ENCODE data around the gene NDC80. TPM values are rescaled to one million over a fixed set of nuclear protein-coding genes. Genes with fewer than 3 reads are reported as not detected.
"Not testable (repeated sequence)": the region's sequence is repeated elsewhere in the genome, so short reads cannot be mapped to it uniquely, and the experiment has no call there.

The NDC80 gene
- 7.9 and 9.4 TPM in 2 replicates for total RNA-seq
- long read RNA-seq, transcript NDC80-201 (17 exons, 2,172 nt), result major isoform, 57 of 107 reads
- long read RNA-seq, partial matches to known transcripts, result 43 of 107 reads
- long read RNA-seq, other reads (novel, unspliced or antisense), result 7 of 107 reads

GRCh38 chr18:2571200-2572170, at the start of gene NDC80, which contains the start of gene METTL4:
NDC80 (plus strand) TSS chr18:2571557; CDS start chr18:2572986, 1,429 bp downstream.
METTL4 (minus strand) TSS chr18:2571505; CDS start chr18:2567216, 4,289 bp downstream.
- H3K4me1 Mint-ChIP-seq (ENCODE audit: unreplicated experiment), result peaks cover 44% of the 10 kb centered on the region
- peak; percentile 95 for DNase-seq (ENCODE audit: extremely low spot score, unreplicated experiment)
- peak within 1 kb of the TSS; percentile 100 for H3K27ac Mint-ChIP-seq (ENCODE audit: unreplicated experiment)
- H3K9me3 Mint-ChIP-seq (ENCODE audit: unreplicated experiment), result no peaks in the 10 kb centered on the region
- TF ChIP-seq CTCF (IDR thresholded peaks at IDR 0.05), result no peak
- peak within 1 kb of the TSS; percentile 100 for H3K4me3 Mint-ChIP-seq (ENCODE audit: unreplicated experiment)
- H3K36me3 Mint-ChIP-seq (ENCODE audit: unreplicated experiment), result peaks cover 3% of the 10 kb centered on the region
- H3K27me3 Mint-ChIP-seq (ENCODE audit: unreplicated experiment), result no peaks in the 10 kb centered on the region

GRCh38 chr18:2522112-2522511, 49.2 kb upstream of the NDC80 start:
- Mint-ChIP-seq H3K9me3 (ENCODE audit: unreplicated experiment) (no peaks in the 10 kb centered on the region), H3K36me3 (ENCODE audit: unreplicated experiment) (no peaks in the 10 kb centered on the region)
- DNase-seq (ENCODE audit: extremely low spot score, unreplicated experiment), result no peak

GRCh38 chr18:2524794-2525198, 46.6 kb upstream of the NDC80 start:
- not testable (repeated sequence) for H3K9me3 Mint-ChIP-seq (ENCODE audit: unreplicated experiment); H3K4me3 Mint-ChIP-seq (ENCODE audit: unreplicated experiment); H3K36me3 Mint-ChIP-seq (ENCODE audit: unreplicated experiment); H3K4me1 Mint-ChIP-seq (ENCODE audit: unreplicated experiment); H3K27me3 Mint-ChIP-seq (ENCODE audit: unreplicated experiment); DNase-seq (ENCODE audit: extremely low spot score, unreplicated experiment); H3K27ac Mint-ChIP-seq (ENCODE audit: unreplicated experiment)

More at GRCh38 chr18:2522112-2522511, 49.2 kb upstream of the NDC80 start:
- no peak overlapping the region for H3K4me3 Mint-ChIP-seq (ENCODE audit: unreplicated experiment)
- TF ChIP-seq CTCF (IDR thresholded peaks at IDR 0.05), result no peak
- no peaks in the 10 kb centered on the region for H3K4me1 Mint-ChIP-seq (ENCODE audit: unreplicated experiment)
- no peak overlapping the region for H3K27ac Mint-ChIP-seq (ENCODE audit: unreplicated experiment)
- H3K27me3 Mint-ChIP-seq (ENCODE audit: unreplicated experiment), result no peaks in the 10 kb centered on the region

- H3K4me1 Mint-ChIP-seq (ENCODE audit: unreplicated experiment), result peaks cover 4% of the 10 kb centered on the region
- no peak for DNase-seq (ENCODE audit: extremely low spot score, unreplicated experiment)
- no peak overlapping the region for H3K27ac Mint-ChIP-seq (ENCODE audit: unreplicated experiment)
- peaks cover 4% of the 10 kb centered on the region for H3K36me3 Mint-ChIP-seq (ENCODE audit: unreplicated experiment)
- no peaks in the 10 kb centered on the region for H3K27me3 Mint-ChIP-seq (ENCODE audit: unreplicated experiment)
- TF ChIP-seq CTCF (IDR thresholded peaks at IDR 0.05), result no peak
- no peak overlapping the region for H3K4me3 Mint-ChIP-seq (ENCODE audit: unreplicated experiment)
- H3K9me3 Mint-ChIP-seq (ENCODE audit: unreplicated experiment), result no peaks in the 10 kb centered on the region
These were observed 45.0 kb upstream of the NDC80 start for GRCh38 chr18:2526329-2526728.

- H3K4me3 Mint-ChIP-seq (ENCODE audit: unreplicated experiment), result no peak overlapping the region
- DNase-seq (ENCODE audit: extremely low spot score, unreplicated experiment), result no peak
- peaks cover 4% of the 10 kb centered on the region for H3K4me1 Mint-ChIP-seq (ENCODE audit: unreplicated experiment)
- no peaks in the 10 kb centered on the region for H3K9me3 Mint-ChIP-seq (ENCODE audit: unreplicated experiment)
- no peaks in the 10 kb centered on the region for H3K27me3 Mint-ChIP-seq (ENCODE audit: unreplicated experiment)
- no peak for TF ChIP-seq CTCF (IDR thresholded peaks at IDR 0.05)
- H3K36me3 Mint-ChIP-seq (ENCODE audit: unreplicated experiment), result peaks cover 16% of the 10 kb centered on the region
- H3K27ac Mint-ChIP-seq (ENCODE audit: unreplicated experiment), result no peak overlapping the region
These were observed 42.2 kb upstream of the NDC80 start for GRCh38 chr18:2529154-2529553.
